ENCODE results near the gene NATD1. TPM values are rescaled to one million over a fixed set of nuclear protein-coding genes. Genes with fewer than 3 reads are reported as not detected.

Gene NATD1
- total and polyA plus RNA-seq, 2 of the 8 experiments (the other 6 are each of a cell fraction or from before 2014, with no cell fraction given): 5.4 to 8.4 TPM

GRCh38 chr17:21268596-21269188 is 15.5 kb upstream of the NATD1 start (continued):
- no peak for TF ChIP-seq BCL11A (IDR thresholded peaks at IDR 0.05; ENCODE audit: low read depth in 2 of 2, low read length in 2 of 2)
